Activated CD4-positive, alpha-beta T cell treated with anti-CD3 and anti-CD28 coated beads, Interleukin-2, amount 10 ng/mL, durations not matched to agents 7 days and 5 days (primary cell): ENCODE results near the gene NPAS2. TPM values are rescaled to one million over a fixed set of nuclear protein-coding genes. Genes with fewer than 3 reads are reported as not detected.

Source experiments
- CTCF ChIA-PET: fragments of 350-600 bp; sonication (Branson Sonifier 250); formaldehyde crosslinking; loops from one replicate; lab custom pipeline; 2021; ENCODE audit warnings: antibody characterized with exemption; lab: Charles Lee
- POLR2A ChIA-PET: fragments of 350-600 bp; sonication (Branson Sonifier 250); formaldehyde crosslinking; loops from one replicate; lab custom pipeline; 2021; ENCODE audit warnings: antibody characterized with exemption; lab: Charles Lee
- DNase-seq: peaks from one replicate; pipeline ENCODE4 v3.0.0-alpha.2; 2020
- H3K27ac Mint-ChIP-seq: one replicate; pipeline ENCODE4 v1.8.0; 2021; ENCODE audit warnings: mild to moderate bottlenecking, moderate library complexity, mixed read lengths
- H3K27me3 Mint-ChIP-seq: one replicate; pipeline ENCODE4 v1.8.0; 2021; ENCODE audit warnings: mixed read lengths
- H3K36me3 Mint-ChIP-seq: one replicate; pipeline ENCODE4 v1.8.0; 2021; ENCODE audit warnings: low read depth, mixed read lengths
- H3K4me1 Mint-ChIP-seq: one replicate; pipeline ENCODE4 v1.8.0; 2021; ENCODE audit warnings: mixed read lengths
- H3K4me3 Mint-ChIP-seq: one replicate; pipeline ENCODE4 v1.8.0; 2021; ENCODE audit warnings: mild to moderate bottlenecking, moderate library complexity, mixed read lengths
- H3K9me3 Mint-ChIP-seq: one replicate; pipeline ENCODE4 v1.8.0; 2021; ENCODE audit warnings: mixed read lengths
- total RNA-seq, 2 experiments: library from RNA; stranded (reverse); gene quantifications; one replicate each; pipeline ENCODE4 v1.2.3, GENCODE V29; 2021

Gene NPAS2
- total RNA-seq, 2 experiments from 2014 or later, result 5.6 to 6.1 TPM

GRCh38 chr2:101037161-101037755 is 217.3 kb downstream of the NPAS2 start:
- Mint-ChIP-seq H3K4me1 (no peaks in the 10 kb centered on the region), H3K4me3 (no peak overlapping the region), H3K9me3 (no peaks in the 10 kb centered on the region), H3K27me3 (no peaks in the 10 kb centered on the region), H3K27ac (no peak overlapping the region), H3K36me3 (no peaks in the 10 kb centered on the region)
- no peak for DNase-seq
- POLR2A ChIA-PET, result no interaction called here
- CTCF ChIA-PET, result no interaction called here

DNA sequence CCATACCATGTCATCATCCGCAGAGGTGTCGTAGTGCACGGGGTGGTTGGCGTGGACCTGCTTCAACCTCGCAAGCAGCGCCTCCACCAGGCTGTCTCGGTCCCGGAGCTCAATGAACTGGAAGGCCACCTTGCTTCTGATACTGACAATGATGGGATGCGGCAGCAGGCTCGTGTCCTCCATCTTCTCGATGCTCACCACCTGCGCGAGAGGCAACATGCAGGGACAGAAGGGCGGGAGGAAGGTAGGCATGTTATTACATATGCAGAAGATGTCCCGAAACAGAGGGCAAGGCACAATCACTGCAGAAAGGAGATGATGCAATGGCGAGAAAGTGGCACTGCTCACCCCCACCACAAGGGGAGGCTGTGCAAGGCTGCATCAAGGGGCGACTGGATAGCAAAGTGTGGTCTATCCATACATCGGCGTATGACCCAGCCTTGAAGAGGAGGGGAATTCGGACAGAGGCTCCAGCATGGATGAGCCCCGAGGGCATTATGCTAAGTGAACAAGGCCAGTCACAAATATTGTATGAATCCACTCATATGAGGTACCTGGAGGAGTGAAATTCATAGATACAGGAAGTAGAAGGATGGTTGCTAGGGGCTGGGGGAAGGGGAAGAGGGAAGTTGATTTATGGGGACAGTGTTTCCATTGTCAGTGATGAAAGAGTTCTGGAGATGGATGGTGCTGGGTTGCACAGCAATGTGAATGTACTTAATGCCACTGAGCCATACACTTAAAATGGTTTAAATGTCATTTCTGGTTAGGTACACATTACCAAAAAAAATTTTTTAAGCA is 218.7 kb downstream of the NPAS2 start:
- H3K4me3 Mint-ChIP-seq, result no peak overlapping the region
- no peak for DNase-seq
- H3K27ac Mint-ChIP-seq, result no peak overlapping the region
- no peaks in the 10 kb centered on the region for H3K36me3 Mint-ChIP-seq
- ChIA-PET CTCF (no interaction called here), POLR2A (no interaction called here)
- no peaks in the 10 kb centered on the region for H3K9me3 Mint-ChIP-seq
- H3K27me3 Mint-ChIP-seq, result no peaks in the 10 kb centered on the region
- no peaks in the 10 kb centered on the region for H3K4me1 Mint-ChIP-seq

- ChIA-PET CTCF (no interaction called here), POLR2A (no interaction called here)
- Mint-ChIP-seq H3K36me3 (no peaks in the 10 kb centered on the region), H3K9me3 (no peaks in the 10 kb centered on the region), H3K4me3 (no peak overlapping the region), H3K4me1 (no peaks in the 10 kb centered on the region), H3K27me3 (no peaks in the 10 kb centered on the region), H3K27ac (no peak overlapping the region)
- no peak for DNase-seq
Observed at GRCh38 chr2:101040072-101040471, 220.1 kb downstream of the NPAS2 start.

DNA sequence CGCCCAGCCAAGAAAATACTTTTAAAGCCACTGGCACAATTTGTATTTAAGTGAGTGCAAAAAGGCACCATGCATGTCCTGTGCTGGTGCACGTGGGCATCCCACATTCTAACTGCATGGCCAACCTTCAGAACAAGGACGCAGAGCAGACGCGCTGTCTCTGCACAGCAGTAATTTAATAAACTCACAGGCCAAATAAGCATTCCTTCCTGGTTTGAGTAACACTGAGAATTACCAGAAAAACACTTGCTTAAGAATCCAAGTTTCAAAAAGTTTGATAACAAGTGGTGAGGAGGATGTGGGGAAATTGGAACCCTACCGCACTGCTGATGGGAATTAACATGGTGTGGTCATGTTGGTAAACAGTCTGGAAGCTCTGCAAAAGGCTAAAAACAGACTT is 220.8 kb downstream of the NPAS2 start:
- H3K27me3 Mint-ChIP-seq, result no peaks in the 10 kb centered on the region
- CTCF ChIA-PET, result no interaction called here
- no peak for DNase-seq
- POLR2A ChIA-PET, result no interaction called here
- no peaks in the 10 kb centered on the region for H3K36me3 Mint-ChIP-seq
- H3K4me1 Mint-ChIP-seq, result no peaks in the 10 kb centered on the region
- H3K27ac Mint-ChIP-seq, result no peak overlapping the region
- H3K4me3 Mint-ChIP-seq, result no peak overlapping the region
- H3K9me3 Mint-ChIP-seq, result no peaks in the 10 kb centered on the region

- H3K9me3 Mint-ChIP-seq, result no peaks in the 10 kb centered on the region
- no peak overlapping the region for H3K27ac Mint-ChIP-seq
- H3K27me3 Mint-ChIP-seq, result no peaks in the 10 kb centered on the region
- H3K4me1 Mint-ChIP-seq, result no peaks in the 10 kb centered on the region
- ChIA-PET CTCF (no interaction called here), POLR2A (no interaction called here)
- DNase-seq, result no peak
- no peak overlapping the region for H3K4me3 Mint-ChIP-seq
- H3K36me3 Mint-ChIP-seq, result no peaks in the 10 kb centered on the region
Observed at GRCh38 chr2:101041413-101041812, 221.5 kb downstream of the NPAS2 start.

DNA sequence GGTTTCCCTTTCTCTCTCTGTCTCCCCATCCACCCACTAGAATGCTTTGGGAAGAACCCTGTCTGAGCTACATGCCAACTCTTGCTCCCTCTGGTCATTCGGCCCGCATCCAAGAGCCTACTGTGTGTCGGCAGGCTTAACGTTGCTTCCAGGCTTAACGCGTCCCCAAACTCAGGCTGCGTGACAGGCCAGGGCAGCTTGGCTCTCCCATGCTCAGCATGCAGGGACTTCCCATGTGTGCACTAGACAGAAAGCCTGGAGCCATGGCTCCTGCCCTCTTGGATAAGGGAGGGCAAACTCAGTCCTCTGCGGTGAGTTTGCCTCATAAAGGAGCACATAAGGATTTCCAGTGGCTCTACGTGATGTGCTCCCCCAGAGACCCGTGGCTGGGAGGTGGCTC is 225.4 kb downstream of the NPAS2 start:
- H3K4me1 Mint-ChIP-seq, result no peaks in the 10 kb centered on the region
- ChIA-PET POLR2A (interaction anchor here (0.5 kb wide), 1 partner anchor 87 kb away, joined by 5 read pairs; no protein-coding TSS in a partner anchor), CTCF (no interaction called here)
- no peak for DNase-seq
- H3K36me3 Mint-ChIP-seq, result no peaks in the 10 kb centered on the region
- H3K4me3 Mint-ChIP-seq, result no peak overlapping the region
- H3K9me3 Mint-ChIP-seq, result no peaks in the 10 kb centered on the region
- H3K27ac Mint-ChIP-seq, result no peak overlapping the region
- H3K27me3 Mint-ChIP-seq, result no peaks in the 10 kb centered on the region

Other genes with a start within 250 kb of the NPAS2 start
- 1,000 to 10,000 TPM; 1,127 to 1,501 TPM for gene RPL31, start 182.2 kb downstream of the NPAS2 start, total RNA-seq